ENCODE measurements around the gene SDK1.

Gene SDK1

DNA sequence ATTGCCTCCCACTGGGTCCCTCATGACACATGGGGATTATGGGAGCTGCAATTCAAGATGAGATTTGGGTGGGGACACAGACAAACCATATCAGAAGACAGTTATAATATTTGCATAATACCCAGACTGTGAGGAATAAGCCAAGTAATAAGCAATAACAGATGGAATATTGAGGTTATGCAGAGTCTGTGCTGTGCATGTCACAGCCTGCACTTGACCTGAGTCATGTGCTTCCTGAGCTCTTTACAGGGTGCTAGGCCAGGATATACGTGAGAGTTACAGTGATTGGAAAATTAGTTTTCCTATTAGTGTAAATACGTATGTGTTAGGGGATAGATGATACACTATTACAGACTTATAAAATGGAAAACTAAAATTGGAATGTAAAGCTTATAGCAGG is 288.7 kb downstream of the SDK1 start:
- no peak for DNase-seq (ENCODE audit: low read depth in 2 of 2)

DNA sequence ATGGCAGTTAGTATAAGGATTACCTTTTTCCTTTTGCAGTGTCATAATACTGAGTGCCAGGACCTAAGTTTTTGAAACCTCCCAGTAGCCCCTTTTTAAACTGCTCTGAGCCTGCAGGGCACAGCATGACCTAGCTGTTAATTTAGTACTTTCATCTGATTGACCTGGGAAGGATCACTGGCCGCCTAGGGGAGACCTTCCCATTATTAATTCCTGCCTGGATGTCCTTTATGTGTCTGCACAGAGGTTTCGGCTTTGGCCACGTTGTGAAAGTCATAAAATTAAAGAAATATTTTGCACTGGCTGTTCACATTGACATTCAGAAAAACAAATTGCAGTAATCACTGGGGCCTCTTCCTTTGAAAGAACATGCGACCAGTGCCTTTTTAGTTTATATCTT is 290.2 kb downstream of the SDK1 start:
- no peak for DNase-seq (ENCODE audit: low read depth in 2 of 2)

DNA sequence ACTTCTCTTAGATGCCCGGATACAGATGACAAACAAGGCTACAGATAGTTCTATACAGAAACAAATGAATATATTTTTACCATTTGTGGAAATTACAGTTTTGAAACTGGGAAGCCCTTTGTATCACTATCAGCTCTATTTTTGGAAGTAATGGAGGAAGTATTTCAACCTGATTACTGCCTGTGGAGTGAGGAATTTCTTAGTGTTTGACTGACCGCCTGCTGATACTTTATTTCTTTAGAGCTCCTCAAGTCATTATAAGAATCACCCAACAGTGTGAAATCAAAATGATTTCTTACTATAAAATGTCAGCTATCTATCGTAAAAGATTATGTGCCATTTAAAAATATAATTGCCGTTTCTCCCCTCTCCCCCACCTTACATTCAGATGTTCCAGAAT is 290.9 kb downstream of the SDK1 start:
- no peak for DNase-seq (ENCODE audit: low read depth in 2 of 2)

DNA sequence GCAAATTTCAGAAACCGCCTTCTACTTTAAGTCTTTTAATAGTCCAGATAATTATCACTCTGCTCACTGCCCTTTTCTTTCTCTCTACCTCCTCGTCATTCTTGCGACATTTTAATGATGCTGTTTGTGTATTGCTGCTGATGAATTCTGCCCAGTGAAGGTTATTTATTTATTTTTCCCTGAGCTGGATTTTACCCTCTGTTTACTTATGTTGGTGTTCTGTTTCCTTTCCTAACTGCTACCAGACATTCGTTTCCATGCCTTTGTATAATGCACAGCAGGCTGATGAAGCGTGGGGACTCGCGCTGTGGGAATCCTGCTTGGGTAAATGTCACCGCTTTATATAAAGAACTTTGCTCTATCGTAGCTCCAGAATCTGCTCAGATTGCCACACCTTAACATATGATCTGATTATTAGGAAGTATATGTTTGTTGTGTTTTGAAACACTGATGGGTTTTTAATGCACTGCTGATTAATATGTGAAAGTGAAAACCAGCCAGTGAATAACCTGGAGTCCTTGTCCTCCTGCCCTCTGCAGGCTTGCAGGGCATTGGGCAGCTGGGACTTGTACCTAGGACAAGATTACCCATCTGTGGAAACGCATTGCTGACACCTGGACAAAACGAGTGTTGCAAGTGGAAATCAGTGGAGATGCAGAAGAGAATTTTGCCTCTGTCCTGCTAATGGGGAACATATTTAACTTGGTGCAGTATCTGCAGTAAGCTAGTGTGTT is 291.5 kb downstream of the SDK1 start:
- DNase-seq (ENCODE audit: low read depth in 2 of 2), result no peak

DNA sequence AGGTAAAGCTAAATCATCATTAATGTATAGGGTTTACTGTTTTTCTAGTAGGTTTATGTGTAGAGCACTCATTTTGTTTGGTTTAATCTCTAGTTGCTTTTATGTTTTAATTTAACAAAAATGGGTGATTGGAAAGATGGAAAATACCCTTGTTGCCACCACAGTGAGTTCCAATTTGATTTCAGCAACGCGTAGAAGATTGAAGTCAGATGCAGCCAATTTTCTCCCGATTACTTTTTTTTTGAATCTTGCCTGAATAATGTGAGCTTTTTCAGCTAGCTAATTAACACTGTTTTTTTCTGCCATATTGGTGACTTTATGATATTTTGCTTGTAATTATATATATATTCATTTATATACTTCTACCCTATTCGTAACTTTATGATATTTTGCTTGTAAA is 293.8 kb downstream of the SDK1 start:
- no peak for DNase-seq (ENCODE audit: low read depth in 2 of 2)

DNA sequence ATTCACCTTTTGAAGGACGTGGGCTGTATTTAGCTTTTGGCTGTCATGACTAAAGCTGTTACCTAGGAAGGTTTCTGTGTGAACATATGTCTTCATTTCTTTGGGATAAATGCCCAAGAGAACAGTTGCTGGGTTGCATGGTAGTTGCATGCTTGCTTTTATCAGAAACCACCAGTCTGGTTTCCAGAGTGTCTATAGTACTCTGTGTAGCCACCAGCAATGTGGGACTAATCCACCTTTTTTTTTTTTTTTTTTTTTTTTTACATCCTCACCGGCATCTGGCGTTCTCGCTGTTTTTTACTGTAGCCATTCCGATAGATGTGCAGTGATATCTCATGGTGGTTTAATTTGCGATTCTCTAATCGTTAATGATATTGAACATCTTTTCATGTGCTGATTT is 297.8 kb downstream of the SDK1 start:
- no peak for DNase-seq (ENCODE audit: low read depth in 2 of 2)

DNA sequence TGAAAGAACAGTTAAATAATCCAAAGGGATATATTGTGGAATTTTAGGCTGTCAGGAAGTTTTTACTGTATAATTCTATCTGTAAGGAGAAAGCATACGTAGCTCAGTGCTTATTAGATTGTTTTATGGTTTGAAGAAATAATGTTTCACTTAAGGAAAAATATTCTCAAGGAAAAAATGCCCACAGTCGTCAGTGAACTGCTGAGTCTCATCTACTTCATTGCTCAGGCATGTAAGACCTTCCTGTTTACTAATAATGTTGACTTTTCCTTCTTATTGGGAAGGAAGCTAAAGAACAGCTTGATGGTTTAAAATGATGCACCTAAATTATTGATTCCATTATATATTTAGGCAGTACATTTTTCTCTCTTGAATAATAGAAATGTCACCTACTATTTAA is 304.2 kb downstream of the SDK1 start:
- no peak for DNase-seq (ENCODE audit: low read depth in 2 of 2)

DNA sequence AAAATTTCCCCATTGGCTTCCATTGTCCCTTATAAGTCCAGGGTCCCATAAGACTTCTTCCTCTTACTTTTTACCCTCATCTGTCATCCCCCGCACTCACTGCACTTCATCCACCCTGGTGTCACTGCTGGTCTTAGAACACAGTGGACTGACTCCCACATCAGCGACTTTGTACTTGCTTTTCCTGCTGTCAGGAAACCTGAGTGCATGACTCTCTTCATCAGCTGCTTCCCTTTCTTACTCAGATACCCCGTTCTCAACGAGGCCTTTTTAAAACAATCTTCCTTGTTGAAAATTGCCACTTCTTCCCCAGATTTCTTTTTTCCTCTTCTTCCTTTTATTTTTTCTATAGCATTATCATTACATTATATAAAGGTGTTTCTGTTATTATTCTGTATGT is 305.4 kb downstream of the SDK1 start:
- DNase-seq (ENCODE audit: low read depth in 2 of 2), result no peak

DNA sequence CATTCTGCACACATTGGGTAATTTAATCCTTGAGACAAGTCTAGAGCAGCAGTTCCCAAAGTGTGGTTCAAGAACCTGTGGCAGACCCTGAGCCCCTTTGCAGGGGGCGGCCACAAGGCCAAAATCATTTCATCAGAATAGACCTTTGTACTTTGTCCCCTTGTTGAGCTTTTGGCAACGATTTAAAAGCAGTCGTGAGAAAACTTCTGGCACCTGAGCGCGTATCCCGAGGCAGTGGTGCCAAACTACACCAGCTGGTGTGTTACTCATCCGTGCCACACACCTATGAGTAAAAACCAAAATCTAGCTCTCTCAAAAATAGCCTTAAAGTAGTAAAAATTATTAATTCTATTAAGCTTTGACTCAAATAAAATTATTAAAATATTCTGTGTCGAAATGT is 306.8 kb downstream of the SDK1 start:
- DNase-seq (ENCODE audit: low read depth in 2 of 2), result no peak

DNA sequence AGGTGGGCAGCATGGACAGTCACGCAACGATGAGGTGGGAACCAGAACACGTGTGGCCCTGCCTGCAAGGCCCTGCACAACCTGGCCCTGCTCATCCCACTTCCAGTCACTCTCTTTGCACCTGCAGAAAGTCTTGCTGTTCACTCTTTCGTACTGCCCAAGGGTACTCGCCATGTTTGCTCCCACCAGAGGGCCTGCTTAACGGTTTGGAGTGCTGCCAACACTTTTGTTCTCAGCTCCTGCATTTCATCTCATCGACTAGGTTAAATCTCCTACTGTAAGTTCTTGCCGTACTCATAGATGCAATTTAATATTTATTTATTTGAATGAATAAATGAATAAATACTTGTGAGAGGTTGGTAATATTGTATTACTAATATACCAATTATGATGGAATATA is 315.3 kb downstream of the SDK1 start:
- no peak for DNase-seq (ENCODE audit: low read depth in 2 of 2)

DNA sequence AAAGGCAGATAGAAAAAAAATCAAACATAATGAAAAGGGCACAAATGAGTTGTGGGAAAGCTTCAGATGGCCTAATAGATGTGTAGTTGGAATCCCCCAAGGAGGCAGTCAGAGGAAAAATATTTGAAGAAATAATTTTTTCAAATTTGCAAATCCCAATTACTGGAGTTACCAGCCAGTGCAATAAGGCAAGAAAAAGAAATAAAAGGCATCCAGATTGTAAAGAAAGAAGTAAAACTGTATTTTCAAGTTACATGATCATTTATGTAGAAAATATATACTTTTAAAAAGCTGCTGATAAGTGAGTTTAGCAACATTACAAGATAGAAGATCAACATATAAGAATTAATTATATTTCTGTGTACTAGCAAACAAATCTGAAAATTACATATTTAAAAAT is 329.0 kb downstream of the SDK1 start:
- DNase-seq (ENCODE audit: low read depth in 2 of 2), result no peak

DNA sequence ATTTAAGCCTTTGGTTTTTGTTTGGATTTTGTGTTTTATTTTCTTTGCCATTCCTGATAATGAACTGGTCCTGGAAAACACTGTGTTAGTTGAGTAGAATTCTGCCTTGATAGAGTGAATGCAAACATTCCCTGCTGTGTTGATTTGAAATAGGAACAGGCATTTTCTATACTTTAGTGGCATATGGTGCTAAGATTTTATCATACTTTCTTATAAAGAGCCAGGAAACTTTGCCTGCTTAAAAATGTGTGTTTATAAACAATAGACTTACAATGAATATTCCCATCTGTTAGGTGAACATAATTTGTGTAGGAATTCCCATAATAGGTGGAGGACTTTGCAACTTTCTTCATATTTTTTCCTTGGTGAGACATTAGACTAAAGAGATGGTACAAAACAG is 333.3 kb downstream of the SDK1 start:
- no peak for DNase-seq (ENCODE audit: low read depth in 2 of 2)

DNA sequence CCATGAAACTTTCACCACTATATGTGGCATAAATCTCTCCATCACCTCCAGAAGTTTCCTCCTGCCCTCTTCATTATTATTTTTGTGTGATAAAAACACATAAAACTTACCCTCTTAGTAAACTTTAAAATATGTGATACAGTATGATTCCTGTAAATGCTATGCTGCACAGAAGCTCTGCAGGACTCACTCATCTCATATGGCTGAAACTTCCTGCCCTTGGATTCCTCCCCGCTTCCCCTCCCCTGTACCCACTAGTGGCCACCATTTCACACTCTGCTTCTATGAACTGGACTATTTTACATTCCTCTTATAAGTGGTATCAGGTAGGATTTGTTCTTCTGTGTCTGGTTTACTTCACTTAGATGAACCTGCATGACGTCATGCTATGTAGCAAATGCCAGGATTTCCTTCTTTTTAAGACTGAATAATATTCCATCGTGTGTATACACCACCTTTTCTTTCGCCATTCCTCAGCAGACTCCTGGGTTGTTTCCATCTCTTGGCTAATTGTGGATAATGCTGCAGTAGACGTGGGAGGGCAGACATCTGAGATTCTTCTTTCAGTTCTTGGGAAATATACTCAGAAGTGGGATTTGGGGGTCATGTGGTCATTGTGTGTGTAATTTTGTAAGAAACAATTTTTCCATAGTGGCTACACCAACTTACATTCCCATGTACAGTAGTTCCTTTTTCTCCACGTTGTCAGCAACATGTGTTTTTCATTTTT is 335.2 kb downstream of the SDK1 start:
- DNase-seq (ENCODE audit: low read depth in 2 of 2), result no peak

DNA sequence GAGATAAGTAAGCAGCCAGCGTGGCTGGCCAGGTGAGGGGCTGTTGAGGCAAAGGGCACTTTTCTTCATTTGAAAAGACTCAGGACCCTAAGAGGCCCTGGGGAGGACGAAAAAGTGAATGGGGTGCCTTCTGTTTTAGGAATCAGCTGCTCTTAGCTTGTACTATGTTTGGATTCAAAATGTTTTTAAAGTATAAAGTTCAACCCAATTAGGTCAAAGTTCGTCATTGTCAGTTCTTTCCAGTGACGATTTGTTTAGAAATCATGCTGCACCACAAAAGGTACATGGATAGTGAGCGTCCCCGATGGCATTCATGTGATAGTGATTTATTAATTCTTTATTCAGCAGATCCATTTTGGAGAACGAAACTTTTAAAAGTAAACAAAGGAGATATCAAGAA is 338.2 kb downstream of the SDK1 start:
- no peak for DNase-seq (ENCODE audit: low read depth in 2 of 2)

DNA sequence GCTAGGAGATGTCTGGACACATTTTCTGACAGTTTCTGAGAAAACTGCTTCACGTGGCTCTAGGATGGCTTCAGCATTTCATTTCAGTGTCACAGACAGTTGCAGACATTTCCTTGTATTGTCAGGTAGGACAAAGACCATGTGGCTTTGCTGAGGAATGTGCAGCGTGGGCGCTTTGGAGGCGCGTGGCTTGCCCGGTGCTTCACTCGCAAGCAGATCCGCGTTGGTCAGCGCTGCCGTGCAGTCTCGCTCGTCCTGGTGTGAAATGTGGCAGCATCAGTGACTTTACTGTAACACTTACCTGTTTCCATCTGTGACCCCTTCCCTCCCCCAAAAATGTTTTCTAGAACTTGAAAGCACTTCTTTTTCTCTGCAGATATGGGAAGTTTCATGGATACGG is 340.5 kb downstream of the SDK1 start:
- no peak for DNase-seq (ENCODE audit: low read depth in 2 of 2)

DNA sequence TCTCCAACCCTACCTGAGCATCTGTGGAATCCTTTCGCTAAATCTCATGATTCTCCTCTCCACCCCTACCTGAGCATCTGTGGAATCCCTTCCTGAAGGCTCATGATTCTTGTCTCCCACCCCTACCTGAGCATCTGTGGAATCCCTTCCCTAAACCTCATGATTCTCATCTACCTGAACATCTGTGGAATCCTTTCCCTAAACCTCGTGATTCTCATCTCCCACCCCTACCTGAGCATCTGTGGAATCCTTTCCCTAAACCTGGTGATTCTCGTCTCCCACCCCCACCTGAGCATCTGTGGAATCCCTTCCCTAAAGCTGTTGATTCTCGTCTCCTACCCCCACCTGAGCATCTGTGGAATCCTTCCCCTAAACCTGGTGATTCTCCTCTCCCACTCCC is 342.0 kb downstream of the SDK1 start:
- no peak for DNase-seq (ENCODE audit: low read depth in 2 of 2)

DNA sequence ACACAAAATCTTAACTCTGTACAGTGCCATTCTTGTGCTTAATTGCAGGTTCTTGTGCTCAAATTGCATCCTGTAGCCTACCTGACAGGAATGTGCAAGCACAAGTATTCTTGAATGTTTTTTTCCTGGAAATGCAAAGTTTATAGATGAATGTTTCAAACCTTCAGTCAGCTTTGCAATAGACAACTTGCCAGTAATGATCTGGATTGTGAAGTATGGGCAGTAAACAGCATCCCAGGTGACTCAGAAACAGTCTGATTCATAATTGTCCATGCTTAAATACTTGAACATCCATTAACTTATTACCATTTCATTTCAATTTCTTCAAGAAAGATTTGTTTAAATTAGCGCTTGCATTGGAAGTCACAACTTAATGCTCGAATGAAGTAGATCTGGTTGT is 347.2 kb downstream of the SDK1 start:
- no peak for DNase-seq (ENCODE audit: low read depth in 2 of 2)

DNA sequence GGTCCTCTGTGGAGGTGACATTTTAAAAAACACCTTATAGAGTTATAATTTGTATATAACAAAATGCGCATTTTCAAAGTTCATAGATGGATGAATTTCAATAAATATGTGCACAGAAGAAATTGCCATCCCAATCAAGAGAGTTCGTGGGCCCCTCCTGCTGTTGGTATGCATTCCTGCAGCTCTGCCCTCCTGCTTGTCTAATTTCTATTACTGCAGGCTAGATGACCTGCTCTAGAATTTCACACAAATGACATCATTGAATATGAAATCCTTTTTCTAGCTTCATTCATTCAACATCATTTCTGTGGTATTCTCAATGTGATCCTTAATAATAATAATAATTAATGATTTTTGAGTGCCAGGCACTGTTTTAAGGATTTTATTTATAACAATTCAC is 348.2 kb downstream of the SDK1 start:
- DNase-seq (ENCODE audit: low read depth in 2 of 2), result no peak

DNA sequence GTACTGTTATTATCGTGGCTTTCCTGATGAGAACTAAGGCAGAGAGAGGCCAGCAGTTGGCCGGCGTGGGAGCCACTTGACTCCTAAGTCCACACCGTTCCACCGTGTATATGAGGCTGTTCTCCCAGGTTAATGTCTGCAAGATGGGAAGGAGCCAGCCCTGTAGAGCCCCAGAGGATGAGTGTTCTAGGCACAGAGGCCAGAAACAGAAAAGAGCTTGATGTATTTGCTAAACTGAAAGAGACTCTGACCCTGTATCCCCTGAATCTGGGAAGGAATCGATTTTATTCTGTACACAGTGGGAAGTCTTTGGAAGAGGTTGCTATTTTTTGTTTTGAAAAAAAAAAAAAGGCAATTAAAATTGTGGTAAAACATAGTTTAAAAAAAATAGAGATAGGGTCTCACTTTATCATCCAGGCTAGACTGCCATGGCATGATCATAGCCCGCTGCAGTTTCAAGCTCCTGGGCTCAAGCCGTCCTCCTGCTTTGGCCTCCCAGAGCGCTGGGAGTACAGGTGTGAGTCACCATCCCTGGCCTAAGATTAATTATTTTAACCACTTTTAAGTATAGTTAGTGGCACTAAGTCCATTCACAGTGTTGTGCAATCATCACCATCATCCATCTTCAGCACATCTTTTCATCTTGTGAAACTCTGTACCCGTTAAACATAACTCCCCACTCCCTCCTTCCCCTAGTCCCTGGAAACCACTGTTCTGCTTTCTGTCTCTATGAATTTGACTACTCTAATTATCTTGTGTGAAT is 348.8 kb downstream of the SDK1 start:
- no peak for DNase-seq (ENCODE audit: low read depth in 2 of 2)

DNA sequence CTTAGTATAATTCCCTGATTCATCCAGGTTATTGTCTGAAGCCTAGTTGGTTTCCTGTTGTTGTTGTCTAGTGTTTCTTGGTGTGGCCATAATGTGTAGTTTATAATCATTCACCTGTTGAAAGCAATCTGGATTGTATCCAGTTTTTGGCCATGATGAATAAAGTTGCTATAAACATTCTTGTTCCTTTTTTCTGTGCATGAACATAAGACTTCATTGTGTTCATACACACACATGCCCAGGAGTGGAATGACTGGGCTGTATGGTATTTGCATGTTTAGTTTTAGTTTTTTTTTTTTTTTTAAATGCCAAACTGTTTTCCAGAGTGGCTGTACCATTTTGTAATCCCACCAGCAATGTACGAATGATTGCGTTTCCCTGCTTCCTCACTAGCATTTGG is 349.8 kb downstream of the SDK1 start:
- no peak for DNase-seq (ENCODE audit: low read depth in 2 of 2)

DNA sequence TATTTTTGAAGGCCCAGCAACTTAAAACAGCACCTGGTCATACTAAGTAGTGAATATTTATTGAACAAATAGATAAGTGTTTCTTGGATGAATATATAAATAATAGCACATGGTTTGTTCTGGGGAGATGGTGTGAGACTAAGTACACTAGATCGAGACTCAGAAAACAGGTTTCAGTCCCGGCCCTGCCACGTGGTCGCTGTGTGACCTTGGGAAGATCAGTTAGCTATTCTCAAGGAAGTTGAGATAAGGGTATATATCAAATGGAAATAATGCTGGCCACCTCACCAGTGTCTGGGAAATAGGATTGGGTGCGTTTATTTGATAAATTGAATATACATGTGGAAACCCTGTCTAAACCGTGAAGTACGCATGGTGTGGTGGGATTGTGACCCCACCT is 354.6 kb downstream of the SDK1 start:
- DNase-seq (ENCODE audit: low read depth in 2 of 2), result no peak

DNA sequence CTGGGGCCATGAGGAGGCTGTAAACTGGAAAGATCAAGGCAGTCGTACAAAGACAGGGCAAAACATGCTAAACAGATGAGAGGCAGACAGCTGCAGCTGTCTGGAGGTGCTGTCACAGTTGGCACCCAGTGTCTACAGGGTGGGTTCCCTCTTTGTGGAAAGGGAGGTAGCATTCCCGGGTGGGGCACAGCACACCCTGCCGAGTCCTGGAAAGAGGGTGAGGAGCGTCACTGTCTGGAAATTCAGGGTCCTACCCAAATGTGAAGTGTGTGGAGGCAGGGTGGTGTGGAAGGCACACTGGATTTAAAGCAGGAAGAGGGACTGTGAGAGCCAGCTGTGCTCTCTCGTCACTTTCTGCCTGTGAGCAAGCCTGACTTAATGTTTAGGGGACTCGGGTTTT is 356.2 kb downstream of the SDK1 start:
- no peak for DNase-seq (ENCODE audit: low read depth in 2 of 2)

DNA sequence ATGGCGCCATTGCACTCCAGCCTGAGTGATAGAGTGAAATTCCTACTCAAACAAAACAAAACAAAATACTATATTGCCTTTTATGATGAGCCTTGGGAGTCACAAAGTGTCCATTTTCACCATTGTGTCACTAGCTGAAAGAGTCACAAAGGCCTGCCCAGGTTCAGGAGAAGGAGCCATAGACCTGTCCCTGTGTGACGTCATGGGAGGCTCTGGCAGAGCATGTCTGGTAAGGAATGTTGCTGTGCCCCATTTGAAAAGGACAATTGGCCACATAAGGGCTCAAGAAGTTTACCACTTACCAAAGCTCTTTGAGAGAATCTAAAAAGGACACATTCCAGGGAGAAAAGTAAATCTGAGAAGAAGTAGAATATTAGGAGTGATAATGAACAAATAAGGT is 367.7 kb downstream of the SDK1 start:
- DNase-seq (ENCODE audit: low read depth in 2 of 2), result no peak
